T-helper 2 cell treated with Interferon-gamma antibody and Interleukin-4, amounts not matched to agents 100 ng/mL and 5 ng/mL, for 36 hours (primary cell): ENCODE results near the gene CLCN2. TPM values are rescaled to one million over a fixed set of nuclear protein-coding genes. Genes with fewer than 3 reads are reported as not detected.

Experiments used
- intact Hi-C: fragments of 100-400 bp; cut with micrococcal nuclease; formaldehyde crosslinking; loops from one replicate; pipeline ENCODE4 v1.15.1; 2023
- total RNA-seq: library from RNA; stranded (reverse); gene quantifications from 2 replicates; pipeline ENCODE4 v1.2.3, GENCODE V29; 2022

The CLCN2 gene
- total RNA-seq, 1 donor from 2014 or later: 4.0 TPM

- intact Hi-C loops: loop anchor here (1.0 to 10.0 kb wide), 4 partner anchors 48 to 477 kb away; partner anchors contain the start of genes EIF4G1, MAGEF1 and PARL
These were observed 695 bp upstream of the CLCN2 start for GRCh38 chr3:184361932-184362667.

- intact Hi-C loops: loop anchor here (1.0 to 10.0 kb wide), 2 partner anchors 47 to 354 kb away; partner anchors contain the start of genes EIF4G1 and MAGEF1
These were observed 375 bp downstream of the CLCN2 start for GRCh38 chr3:184360929-184361531.

GRCh38 chr3:184360070-184360928 lies 1.1 kb downstream of the CLCN2 start:
- intact Hi-C loops: loop anchor here (10.0 kb wide), 1 partner anchor 355 kb away; the partner anchor contains the start of gene MAGEF1

GRCh38 chr3:184359610-184360009 lies 1.8 kb downstream of the CLCN2 start:
- intact Hi-C loops: loop anchor here (10.0 kb wide), 1 partner anchor 355 kb away; the partner anchor contains the start of gene MAGEF1

GRCh38 chr3:184358921-184359350 lies 2.5 kb downstream of the CLCN2 start:
- intact Hi-C loops: no loop called here

- intact Hi-C loops: no loop called here
These were observed 3.2 kb downstream of the CLCN2 start for GRCh38 chr3:184358124-184358767.

GRCh38 chr3:184357248-184358123 lies 3.9 kb downstream of the CLCN2 start:
- intact Hi-C loops: no loop called here

- intact Hi-C loops: loop anchor here (2.0 kb wide), 1 partner anchor 19 kb away; the partner anchor contains the start of gene FAM131A
These were observed 6.0 kb downstream of the CLCN2 start for GRCh38 chr3:184355261-184356040.

- intact Hi-C loops: loop anchor here (2.0 kb wide), 1 partner anchor 18 kb away; the partner anchor contains the start of gene FAM131A
These were observed 6.7 kb downstream of the CLCN2 start for GRCh38 chr3:184354754-184355153.

- intact Hi-C loops: loop anchor here (2.0 kb wide), 1 partner anchor 17 kb away; the partner anchor contains the start of gene FAM131A
These were observed 7.2 kb downstream of the CLCN2 start for GRCh38 chr3:184354121-184354728.

GRCh38 chr3:184353546-184353941 lies 7.9 kb downstream of the CLCN2 start:
- intact Hi-C loops: no loop called here

- intact Hi-C loops: no loop called here
These were observed 8.4 kb downstream of the CLCN2 start for GRCh38 chr3:184352897-184353545.

GRCh38 chr3:184352149-184352785 lies 9.1 kb downstream of the CLCN2 start:
- intact Hi-C loops: no loop called here

GRCh38 chr3:184351511-184352148 lies 9.8 kb downstream of the CLCN2 start:
- intact Hi-C loops: no loop called here

GRCh38 chr3:184350618-184351017 lies 10.8 kb downstream of the CLCN2 start:
- intact Hi-C loops: no loop called here

GRCh38 chr3:184349563-184350470 lies 11.6 kb downstream of the CLCN2 start:
- intact Hi-C loops: no loop called here
